Measurements from ENCODE around the gene TMPRSS13.
A peak's percentile ranks its signal among the peaks of the same experiment; 100 is the strongest.
"Not testable (repeated sequence)": the region's sequence is repeated elsewhere in the genome, so short reads cannot be mapped to it uniquely, and the experiment has no call there.

Gene TMPRSS13

DNA sequence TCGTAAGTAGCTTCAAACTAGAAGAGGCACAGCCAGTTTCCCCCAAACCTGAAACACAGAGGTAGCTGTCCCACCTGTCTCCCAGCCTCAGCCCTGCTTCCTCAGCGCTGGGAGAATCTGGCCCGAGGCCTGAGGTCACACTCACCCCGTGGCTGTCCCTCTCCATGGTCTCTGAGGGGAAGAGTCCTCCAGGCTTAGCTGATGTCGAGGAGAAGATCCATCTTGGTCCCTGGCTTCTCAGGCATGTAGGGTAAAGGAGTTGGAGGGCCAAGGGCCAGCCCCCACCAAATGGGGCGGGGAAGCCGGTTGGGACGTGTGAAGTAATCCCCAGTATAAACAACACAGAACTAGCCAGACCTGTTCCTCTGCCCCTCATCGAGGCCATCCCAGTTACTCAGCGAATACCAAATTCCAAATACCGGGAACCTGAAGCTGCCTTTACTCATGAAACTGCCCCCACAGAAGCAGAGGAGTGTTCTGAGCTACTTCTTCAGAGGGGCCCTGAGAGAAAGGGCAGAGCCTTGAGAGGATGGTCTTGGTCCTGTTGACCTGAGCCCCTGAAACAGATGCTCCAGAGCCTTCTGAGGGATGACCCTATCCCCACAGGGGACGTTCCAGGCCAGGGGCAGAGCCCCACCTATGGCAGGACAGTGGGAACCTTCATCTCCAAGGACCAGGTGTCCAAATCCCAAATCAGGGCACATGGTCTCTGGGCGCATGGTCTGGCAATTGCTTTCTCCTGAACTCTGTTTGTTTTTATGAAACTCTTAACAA is at the start of gene TMPRSS13:
Gene TMPRSS13, minus strand, starts transcription at position 261 of the 774 bp plus-strand sequence. Its CDS starts 95 bp downstream, at position 166.
- DNase-seq, result no peak

DNA sequence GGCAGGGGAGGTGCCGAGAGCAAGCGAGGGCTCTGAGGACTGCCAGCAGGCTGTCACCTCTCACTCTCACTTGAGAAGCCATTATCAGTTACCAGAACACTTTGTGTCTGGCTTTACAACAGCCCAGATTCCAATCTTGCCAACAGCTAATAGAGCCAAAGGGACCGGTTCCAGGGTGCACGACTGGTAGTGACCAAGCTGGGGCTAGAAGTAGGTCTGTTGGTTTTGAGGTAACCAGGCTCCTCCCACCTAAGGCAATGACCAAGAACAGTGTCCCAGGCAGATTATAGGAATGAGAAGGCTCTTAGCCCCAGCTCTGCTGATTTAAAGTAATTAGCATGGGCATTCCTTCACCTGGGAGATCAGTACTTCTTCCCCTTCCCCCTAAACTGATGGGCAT is 49.8 kb upstream of the TMPRSS13 start:
- no peak for DNase-seq

DNA sequence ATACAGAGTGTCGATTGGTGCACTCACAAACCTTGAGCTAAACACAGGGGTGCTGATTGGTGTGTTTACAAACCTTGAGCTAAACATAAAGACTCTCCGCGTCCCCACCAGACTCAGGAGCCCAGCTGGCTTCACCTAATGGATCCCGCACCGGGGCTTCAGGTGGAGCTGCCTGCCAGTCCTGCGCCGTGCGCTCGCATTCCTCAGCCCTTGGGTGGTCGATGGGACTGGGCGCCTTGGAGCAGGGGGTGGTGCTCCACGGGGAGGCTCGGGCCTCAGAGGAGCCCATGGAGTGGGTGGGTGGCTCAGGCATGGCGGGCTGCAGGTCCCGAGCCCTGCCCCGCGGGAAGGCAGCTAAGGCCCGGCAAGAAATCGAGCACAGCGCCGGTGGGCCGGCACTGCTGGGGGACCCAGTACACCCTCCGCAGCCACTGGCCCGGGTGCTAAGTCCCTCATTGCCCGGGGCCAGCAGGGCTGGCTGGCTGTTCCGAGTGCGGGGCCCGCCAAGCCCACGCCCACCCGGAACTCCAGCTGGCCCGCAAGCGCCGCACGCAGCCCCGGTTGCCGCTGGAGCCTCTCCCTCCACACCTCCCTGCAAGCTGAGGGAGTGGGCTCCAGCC is 49.2 kb upstream of the TMPRSS13 start:
- DNase-seq, result not testable (repeated sequence)

DNA sequence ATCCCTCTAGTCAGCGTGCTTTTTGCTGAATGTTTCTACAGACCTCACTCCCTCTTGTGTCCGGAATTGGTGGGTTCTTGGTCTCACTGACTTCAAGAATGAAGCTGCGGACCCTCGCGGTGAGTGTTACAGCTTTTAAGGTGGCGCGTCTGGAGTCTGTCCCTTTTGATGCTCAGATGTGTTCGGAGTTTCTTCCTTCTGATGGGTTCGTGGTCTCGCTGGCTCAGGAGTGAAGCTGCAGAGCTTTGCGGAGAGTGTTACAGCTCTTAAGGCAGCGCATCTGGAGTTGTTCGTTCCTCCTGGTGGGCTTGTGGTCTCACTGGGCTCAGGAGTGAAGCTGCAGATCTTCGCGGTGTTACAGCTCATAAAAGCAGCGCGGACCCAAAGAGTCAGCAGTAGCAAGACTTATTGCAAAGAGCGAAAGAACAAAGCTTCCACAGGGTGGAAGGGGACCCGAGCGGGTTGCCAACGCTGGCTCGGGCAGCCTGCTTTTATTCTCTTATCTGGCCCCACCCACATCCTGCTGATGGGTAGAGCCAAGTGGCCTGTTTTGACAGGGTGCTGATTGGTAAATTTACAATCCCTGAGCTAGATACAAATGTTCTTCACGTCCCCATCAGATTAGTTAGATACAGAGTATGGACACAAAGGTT is 48.5 kb upstream of the TMPRSS13 start:
- not testable (repeated sequence) for DNase-seq

DNA sequence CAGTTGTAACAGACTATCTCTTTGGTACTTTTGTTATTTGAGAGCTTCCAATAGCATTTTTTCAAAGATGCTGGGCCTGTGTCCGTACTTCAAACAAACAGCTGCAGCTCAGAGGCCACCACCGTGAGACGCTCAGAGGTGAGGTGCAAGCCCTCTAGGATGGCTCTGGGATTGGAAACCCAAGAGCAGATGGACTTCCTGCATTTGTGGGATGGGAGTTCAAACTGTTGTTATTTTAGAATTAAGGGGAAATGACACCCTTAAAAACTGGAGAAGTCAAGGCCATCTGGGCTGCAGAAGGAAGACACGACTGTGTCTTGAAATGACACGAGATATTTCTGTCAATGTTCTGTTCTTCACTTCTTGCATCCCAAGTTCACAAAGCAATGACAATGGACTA is 47.8 kb upstream of the TMPRSS13 start:
- no peak for DNase-seq

DNA sequence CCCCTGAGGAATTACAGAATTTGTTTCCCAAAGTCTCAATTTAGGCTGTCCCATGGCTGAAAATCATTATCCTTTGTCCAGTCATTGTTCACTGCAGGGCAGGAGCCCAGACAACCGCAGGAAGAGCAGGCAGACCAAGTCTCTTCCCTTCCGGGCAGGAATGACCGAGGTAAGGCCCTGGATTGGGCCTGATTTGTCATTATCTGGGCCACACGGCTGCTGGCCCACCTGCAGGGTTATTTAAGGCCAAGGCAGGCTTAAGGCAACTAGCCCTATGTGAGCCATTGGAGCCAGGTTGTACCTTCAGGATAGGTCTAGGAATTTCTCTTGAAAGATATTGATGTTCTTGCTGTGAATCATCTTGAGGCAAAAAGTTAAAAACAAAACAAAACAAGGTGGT is 47.2 kb upstream of the TMPRSS13 start:
- DNase-seq, result no peak

DNA sequence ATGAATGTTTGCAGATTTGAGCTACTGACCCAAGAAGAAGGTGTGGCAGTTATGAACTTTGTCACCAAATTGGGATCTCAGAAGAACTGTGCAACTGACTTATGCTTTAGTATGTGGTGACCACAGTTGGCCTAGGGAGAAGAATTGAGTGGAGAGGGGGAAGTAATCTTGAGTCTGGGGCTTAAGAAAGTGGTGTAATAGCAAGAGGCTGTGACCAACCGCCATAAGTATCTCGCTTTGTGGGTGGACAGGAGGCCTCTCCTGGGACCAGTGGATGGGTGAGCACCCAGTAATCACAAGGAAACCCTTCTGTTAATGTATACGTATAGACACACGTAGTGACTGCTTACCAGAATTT is 44.3 kb upstream of the TMPRSS13 start:
- DNase-seq, result no peak

DNA sequence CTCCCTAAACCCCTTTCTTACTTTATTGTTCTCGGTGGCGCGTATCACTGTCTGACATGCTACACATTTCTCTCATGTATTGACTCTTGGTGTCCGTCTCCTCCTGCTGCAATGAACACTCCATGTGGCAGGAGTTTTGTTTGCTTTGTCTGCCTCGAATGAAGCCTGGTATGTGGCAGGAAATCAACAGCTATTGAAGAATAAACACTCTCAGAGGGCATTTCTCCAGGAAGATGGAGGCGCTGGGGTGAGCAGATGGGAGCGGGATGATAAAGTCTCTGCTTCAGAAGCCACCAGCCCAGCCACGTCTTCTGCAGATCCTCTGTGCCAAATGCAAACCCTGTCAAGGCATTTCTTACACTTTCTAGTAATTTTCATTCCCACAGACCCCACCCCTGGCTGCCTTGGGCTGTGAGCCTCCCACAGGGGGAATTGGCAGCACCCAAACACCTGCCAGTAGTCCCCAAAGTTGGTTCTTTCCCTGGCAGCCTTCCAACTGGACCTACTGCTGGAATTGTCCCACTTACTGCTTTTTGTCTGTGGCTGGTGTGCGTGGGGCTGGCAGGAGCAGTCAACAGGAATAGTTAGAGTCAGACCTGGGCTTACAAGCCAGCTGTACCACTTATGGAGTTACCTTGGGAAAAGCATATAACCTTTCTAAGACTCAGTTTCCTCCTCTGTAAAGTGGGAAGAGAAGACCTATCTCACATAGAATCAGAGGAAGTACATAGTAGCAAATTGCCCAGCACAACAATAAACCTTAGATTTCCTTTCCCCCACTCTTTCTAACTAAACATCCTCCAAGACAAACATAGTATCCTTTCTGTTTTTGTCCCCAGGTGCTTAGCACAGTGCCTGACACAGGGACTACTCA is 43.7 kb upstream of the TMPRSS13 start:
- no peak for DNase-seq

DNA sequence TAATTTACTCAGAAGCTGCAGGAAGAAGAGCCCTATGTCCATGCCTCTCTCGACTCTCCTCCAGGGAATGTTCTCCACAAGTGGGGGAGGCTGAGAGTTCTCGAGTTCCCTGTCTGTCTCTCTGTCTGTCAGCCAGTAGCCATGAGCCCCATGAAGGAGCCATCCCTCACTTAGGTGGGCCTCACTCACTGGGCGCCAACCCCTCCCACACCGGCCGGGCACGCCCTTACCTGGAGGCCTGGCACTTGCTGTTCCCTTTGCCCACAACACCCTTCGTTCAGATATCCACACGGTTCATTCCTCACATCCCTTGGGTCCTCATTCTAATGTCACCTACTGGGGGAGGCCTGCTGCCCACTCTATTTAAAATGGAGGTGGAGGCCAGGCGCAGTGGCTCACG is 42.8 kb upstream of the TMPRSS13 start:
- no peak for DNase-seq

DNA sequence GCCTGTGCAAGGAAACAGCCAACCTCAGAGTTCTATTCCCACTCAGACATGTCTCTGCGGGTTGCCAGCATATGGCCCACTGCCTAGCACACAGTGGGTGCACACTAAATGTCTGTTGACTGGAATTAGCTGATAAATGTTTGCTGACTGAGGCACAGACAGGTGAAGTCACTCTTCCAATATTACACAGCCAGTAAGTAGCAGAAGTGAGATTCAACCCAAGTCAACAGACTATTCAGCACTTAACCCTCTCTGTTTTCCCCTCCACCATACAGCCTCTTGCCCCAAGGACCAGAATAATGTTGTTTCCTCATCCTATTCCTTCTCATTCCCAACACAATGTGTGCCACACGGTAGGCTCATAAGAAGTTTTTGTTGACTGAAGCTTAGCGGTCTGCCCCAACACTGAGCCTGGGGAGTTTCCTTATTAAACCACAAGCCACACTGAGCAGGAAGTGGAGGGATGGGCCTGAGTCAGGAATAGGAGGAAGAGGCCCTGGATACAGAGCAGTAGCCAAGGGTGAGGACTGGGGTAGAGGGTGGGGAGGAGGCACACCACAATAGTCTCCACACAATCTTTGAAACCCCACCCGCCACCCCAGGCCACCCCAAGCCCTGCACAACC is 41.3 kb upstream of the TMPRSS13 start:
- no peak for DNase-seq

DNA sequence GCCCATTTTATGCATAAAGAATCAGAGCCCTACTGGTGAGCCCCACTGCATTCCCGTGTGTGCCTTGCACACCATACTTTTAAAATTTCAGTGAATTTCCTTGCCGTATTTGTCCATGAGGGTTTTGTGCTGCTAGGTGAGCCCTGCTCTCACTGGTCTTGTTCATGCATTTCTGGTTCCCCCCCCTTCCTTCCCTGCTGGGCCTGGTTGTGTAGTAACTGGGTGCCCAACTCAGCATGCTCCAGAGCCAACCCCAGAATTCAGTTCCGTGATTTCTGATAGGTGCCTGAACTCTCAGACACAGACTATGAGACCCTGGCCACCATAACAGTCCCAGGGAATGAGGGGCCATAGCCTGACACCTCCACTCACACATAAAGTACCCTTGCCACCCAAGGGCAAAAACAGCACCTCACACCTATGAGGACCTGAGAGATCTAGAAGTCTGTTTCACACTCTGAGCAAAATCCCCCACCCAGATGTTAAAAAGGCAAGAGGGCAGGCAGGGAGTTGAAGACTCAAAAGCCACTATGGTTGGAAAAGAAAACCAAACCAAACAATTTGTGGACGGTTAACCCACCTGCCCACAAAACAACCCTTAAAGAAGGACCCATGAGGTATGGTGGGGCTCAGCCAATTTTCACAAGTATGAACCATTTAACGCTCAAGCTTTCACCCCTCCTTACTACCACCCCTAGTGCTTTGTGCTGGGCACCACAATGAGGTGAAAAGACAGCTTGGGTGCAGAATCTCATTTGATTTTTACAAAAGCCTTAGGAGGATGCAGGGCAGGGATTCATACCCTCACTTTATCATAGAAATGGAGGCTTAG is 40.2 kb upstream of the TMPRSS13 start:
- DNase-seq, result no peak

DNA sequence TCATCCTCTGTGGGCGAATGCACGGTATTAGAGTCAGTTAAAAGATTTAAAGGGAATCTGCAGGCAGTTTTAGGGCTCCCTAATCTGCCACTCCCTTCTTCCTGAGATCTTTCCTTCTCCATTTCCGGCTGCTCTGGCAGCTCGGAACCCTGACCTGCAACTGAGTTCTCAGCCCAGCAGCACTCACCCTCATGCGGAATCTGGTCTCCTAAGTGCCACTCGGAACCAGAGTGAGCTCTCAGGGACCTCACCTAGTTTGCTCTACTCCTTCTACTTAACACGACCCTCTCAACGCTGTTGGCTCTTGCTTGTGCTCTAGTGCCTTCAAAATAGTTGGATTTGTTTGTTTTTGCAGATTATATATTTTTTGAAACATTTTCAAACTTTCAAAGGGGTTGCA is 37.7 kb upstream of the TMPRSS13 start:
- no peak for DNase-seq

DNA sequence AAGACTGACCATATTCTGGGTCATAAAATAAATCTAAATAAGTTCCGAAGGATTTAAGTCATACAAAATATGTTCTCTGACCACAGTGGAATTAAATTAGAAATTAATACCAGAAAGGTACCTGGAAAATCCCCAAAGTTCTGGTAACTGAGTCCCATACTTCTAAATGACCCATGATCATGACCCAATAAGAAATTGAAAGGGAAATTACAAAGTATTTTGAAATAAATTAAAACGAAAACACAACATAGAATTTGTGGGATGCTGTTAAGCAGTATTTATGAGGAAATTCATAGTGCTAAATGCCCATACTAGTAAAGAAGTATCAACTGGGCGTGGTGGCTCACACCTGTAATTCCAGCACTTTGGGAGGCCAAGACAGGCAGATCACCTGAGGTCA is 33.6 kb upstream of the TMPRSS13 start:
- no peak for DNase-seq

DNA sequence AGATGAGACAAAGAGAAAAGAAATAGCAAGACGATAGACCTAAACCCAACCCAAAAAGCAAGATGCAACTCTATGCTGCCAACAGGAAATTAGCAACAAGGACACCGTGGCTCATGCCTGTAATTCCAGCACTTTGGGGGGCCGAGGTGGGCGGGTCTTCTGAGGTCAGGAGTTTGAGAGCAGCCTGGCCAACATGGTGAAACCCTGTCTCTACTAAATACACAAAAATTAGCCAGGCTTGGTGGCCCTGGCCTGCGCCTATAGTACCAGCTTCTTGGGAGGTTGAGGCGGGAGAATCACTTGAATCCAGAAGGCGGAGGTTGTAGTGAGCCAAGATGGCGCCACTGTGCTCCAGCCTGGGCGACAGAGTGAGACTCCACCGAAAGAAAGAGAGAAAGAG is 32.7 kb upstream of the TMPRSS13 start:
- DNase-seq, result no peak

DNA sequence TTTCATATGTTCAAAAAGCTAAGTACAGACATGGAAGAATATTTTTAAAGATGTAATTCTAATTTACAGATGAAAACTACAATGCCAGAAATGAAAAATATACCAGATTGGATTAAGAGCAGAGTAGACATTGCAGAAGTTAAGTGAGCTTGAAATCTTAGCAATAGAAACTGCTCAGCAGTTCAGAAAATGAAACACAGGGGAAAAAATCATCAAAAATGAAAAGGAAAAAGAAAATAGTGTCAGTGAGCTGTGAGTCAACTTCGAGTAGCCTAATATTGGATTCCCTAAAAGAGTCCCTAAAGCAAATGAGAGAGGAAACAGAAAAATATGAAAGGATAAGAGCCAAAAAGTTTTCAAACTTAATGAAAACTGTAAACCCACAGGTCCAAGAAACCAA is 31.2 kb upstream of the TMPRSS13 start:
- DNase-seq, result no peak

DNA sequence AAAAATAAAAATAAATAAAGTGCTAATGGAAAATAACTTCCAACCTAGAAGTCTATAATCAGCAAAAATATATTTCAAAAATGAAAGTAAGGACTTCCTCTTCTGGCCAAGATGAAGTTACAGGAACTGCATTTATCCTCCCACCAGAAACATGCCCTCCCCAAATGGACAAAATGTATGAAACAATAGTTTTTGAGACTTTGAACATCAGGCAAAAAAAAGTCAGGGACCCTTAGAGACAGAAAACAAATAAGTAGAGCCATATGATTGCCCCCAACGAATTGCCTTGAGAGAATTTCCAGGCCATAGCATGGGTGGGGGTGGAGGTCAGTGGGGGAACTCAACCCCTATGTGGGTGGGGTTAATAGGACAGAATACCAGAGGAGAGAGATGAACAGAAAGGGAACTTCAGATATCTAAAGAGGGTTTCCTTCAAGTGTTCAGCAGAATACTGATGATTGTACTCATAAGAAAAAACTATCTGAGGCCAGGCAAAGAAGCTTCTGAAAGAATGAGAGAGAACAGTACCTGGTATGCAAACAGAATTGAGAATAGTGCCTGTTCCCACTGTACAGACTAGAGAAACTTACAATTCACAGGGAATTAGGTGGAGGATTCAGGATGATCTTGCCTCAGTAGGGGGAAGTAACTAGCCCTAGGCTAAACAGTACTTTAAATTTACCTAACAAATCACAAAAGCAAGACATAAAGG is 30.4 kb upstream of the TMPRSS13 start:
- DNase-seq, result no peak

DNA sequence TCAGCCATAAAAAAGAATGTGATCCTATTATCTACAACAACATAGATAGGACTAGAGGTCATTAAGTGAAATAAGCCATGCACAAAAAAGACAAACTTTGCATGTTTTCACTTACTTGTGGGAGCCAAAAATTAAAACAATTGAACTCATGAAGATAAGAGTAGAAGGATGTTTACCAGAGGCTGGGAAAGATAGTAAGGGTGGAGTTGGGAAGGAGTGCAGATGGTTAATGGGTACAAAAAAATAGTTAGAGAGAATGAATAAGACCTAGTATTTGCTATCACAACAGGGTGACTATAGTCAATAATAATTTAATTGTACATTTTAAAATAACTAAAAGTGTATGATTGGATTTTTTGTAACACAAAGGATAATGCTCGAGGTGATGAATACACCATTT is 29.7 kb upstream of the TMPRSS13 start:
- no peak for DNase-seq

DNA sequence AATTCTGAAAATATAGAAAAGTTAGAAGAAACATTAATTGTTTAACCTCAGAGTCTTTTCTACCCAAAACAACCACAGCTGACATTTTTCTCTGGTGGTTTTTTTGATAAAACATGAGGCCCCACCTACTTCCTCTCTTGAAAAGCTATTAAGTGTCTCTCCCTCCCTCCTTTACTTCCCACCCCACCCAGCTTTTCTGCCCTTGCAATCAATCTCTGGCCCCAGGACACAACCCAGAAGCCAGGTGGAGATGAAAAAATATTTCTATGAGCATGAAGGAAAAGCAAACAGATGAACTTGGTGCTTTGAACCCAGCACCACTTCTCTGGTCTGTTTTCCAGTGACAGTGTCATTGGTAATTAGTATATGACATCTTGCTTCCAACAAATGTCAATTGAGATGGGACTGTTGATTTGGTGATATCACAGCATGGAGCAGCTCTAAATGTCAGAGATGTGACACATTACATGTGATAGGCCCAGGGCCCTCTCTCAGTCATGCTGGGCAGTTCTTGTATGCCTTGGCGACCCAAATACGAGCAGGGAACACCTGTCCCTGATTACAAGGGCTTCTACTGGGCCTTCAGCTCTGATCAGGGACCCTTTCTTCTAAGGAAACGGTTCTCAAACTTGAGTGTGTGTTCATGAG is 23.9 kb upstream of the TMPRSS13 start:
- peak in 1 of 2 experiments; percentile 32 for DNase-seq

DNA sequence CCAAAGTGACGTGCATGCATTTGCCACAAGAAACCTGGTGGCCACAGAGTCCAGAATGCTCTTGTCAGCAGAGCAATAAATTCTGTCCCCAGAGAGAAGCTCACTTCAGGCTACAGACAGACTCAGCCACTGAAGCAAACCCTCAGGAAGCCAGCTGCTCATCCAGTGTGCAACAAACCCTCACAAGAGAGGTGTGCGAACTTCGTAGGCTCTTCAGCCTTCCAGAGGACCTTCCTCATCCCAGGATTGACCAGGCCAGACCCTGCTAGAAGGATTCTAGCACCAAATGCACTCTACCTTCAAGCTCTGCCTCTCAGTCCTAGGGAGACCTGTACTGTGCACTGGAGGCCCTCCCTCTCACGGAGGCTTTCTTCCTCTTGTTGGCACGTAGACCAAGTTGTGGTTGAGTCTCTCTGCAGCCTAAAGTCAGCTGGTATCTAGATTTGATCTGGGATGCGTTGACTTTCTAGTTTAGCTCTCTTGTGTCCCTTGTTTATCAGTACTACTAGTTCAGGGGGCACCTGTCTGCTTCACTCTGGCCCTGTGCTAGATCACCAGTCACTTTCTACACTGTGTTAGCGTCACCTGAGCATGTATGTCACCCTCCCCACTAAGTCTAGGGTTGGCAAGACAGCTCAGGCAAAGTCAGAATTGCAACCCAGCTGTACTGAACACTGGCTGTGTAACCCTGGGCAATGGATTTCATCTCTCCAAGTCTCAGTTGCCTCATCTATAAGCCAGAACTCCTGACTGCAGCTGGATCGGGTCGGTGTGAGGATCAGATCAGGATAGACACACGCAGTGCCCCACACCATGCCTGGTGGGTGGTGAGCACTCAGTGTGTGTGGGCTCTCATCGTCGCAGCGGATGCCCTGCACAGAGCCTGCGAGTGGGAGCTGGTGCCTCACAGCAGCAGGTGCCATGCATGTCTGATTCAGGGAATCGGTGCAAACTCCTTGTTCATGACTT is 22.1 kb upstream of the TMPRSS13 start:
- peak in 1 of 2 experiments; percentile 28 for DNase-seq
